OCI-LY1 (cell line): Measurements from ENCODE around the gene RRP1B.

ENCODE experiments used
- H2AFZ ChIP-seq: fragments of 200-600 bp; sonication (generic), shearing (Covaris generic); 2 replicates; pipeline ENCODE4 v1.6.0; 2014; ENCODE audit warnings: antibody characterized with exemption, mild to moderate bottlenecking, low read length
- H3F3A ChIP-seq: fragments of 200-600 bp; sonication (generic), shearing (Covaris generic); 2 replicates; pipeline ENCODE4 v1.6.0; 2014; ENCODE audit warnings: mild to moderate bottlenecking, antibody characterized with exemption, low read length, moderate library complexity; ENCODE audit not compliant: insufficient read depth
- H3K27ac ChIP-seq: fragments of 200-600 bp; sonication (generic); 2 replicates; pipeline ENCODE4 v1.5.1; 2014; ENCODE audit warnings: low read length, mixed run types, mild to moderate bottlenecking, low read depth; ENCODE audit not compliant: poor library complexity, severe bottlenecking
- H3K27me3 ChIP-seq: fragments of 200-600 bp; sonication (generic); 2 replicates; pipeline ENCODE4 v1.6.0; 2014; ENCODE audit warnings: antibody characterized with exemption, mild to moderate bottlenecking, low read length, moderate library complexity; ENCODE audit not compliant: insufficient read depth
- H3K36me3 ChIP-seq: fragments of 200-600 bp; sonication (generic); 2 replicates; pipeline ENCODE4 v1.6.1; 2014; ENCODE audit warnings: mild to moderate bottlenecking, antibody characterized with exemption, low read length, moderate library complexity, mixed read lengths; ENCODE audit not compliant: insufficient read depth
- H3K4me1 ChIP-seq: fragments of 200-600 bp; sonication (generic); 2 replicates; pipeline ENCODE4 v1.5.1; 2014; ENCODE audit warnings: mild to moderate bottlenecking, low read length, moderate library complexity; ENCODE audit not compliant: insufficient read depth, severe bottlenecking
- H3K4me2 ChIP-seq: fragments of 200-600 bp; sonication (generic), shearing (Covaris generic); 2 replicates; pipeline ENCODE4 v1.6.1; 2014; ENCODE audit warnings: low read length
- H3K4me3 ChIP-seq: fragments of 200-600 bp; sonication (generic); 2 replicates; pipeline ENCODE4 v1.5.1; 2014; ENCODE audit warnings: low read length, low read depth, mild to moderate bottlenecking, mixed read lengths; ENCODE audit not compliant: poor library complexity, severe bottlenecking
- H3K79me2 ChIP-seq: fragments of 200-600 bp; shearing (Covaris generic); 2 replicates; pipeline ENCODE4 v1.6.1; 2016; ENCODE audit warnings: mixed run types, low read length, mixed read lengths; ENCODE audit not compliant: insufficient read depth
- H3K9ac ChIP-seq: fragments of 200-600 bp; sonication (generic), shearing (Covaris generic); 2 replicates; pipeline ENCODE4 v1.6.1; 2014; ENCODE audit warnings: mild to moderate bottlenecking, low read length, mixed read lengths
- H3K9me2 ChIP-seq: fragments of 200-600 bp; sonication (generic), shearing (Covaris generic); 2 replicates; pipeline ENCODE4 v1.6.1; 2014; ENCODE audit warnings: low read depth, mild to moderate bottlenecking, low read length, mixed read lengths
- H3K9me3 ChIP-seq: fragments of 200-600 bp; shearing (Covaris generic); 2 replicates; pipeline ENCODE4 v1.6.1; 2014; ENCODE audit warnings: low read length, mixed read lengths
- H4K20me1 ChIP-seq: fragments of 200-600 bp; sonication (generic), shearing (Covaris generic); 2 replicates; pipeline ENCODE4 v1.6.0; 2016; ENCODE audit warnings: mild to moderate bottlenecking, low read length; ENCODE audit not compliant: insufficient read depth
- EZH2 ChIP-seq: fragments of 200-600 bp; sonication (generic), shearing (Covaris generic); IDR thresholded peaks from 2 replicates; pipeline ENCODE4 v1.8.0; 2017; ENCODE audit warnings: borderline replicate concordance, mixed run types, mild to moderate bottlenecking, antibody characterized with exemption, low read length, moderate library complexity, mixed read lengths
- TF ChIP-seq, protein P1 (sequence below): fragments of 200-600 bp; sonication (generic), shearing (Covaris generic); IDR thresholded peaks from 2 replicates; pipeline ENCODE4 v1.5.1; 2017; ENCODE audit warnings: mild to moderate bottlenecking, antibody characterized with exemption, low read length, moderate library complexity, mixed read lengths

RRP1B gene

DNA sequence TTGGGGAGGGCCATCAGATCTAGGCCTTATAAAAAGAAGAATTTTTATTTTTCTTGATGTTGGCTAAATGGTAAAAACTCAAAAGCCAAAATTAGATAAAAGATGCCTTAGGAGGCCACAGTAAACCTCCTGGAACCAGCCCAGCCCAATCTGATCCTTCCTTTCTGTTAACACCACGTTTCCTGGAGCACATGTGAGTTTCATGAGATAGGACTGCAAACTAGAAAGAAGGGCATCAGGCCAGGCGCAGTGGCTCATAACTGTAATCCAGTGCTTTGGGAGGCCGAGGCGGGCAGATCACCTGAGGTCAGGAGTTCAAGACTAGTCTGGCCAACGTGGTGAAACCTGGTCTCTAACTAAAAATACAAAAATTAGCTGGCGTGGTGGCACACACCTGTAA is 6.7 kb upstream of the RRP1B start:
- no peaks in the 10 kb centered on the region for H3K9me2 ChIP-seq
- H3K79me2 ChIP-seq = no peaks in the 10 kb centered on the region
- no peaks in the 10 kb centered on the region for H4K20me1 ChIP-seq
- H3K4me1 ChIP-seq = no peaks in the 10 kb centered on the region
- H3K36me3 ChIP-seq = no peaks in the 10 kb centered on the region
- H3F3A ChIP-seq = no peaks in the 10 kb centered on the region
- H2AFZ ChIP-seq = no peak overlapping the region
- H3K4me2 ChIP-seq = no peak overlapping the region
- no peaks in the 10 kb centered on the region for H3K9me3 ChIP-seq
- no peaks in the 10 kb centered on the region; the same call in 1 of the 2 replicates for H3K27me3 ChIP-seq
- no peak overlapping the region for H3K27ac ChIP-seq
- H3K4me3 ChIP-seq = no peak overlapping the region
- no peak for TF ChIP-seq EZH2
- TF ChIP-seq, protein P1, sequence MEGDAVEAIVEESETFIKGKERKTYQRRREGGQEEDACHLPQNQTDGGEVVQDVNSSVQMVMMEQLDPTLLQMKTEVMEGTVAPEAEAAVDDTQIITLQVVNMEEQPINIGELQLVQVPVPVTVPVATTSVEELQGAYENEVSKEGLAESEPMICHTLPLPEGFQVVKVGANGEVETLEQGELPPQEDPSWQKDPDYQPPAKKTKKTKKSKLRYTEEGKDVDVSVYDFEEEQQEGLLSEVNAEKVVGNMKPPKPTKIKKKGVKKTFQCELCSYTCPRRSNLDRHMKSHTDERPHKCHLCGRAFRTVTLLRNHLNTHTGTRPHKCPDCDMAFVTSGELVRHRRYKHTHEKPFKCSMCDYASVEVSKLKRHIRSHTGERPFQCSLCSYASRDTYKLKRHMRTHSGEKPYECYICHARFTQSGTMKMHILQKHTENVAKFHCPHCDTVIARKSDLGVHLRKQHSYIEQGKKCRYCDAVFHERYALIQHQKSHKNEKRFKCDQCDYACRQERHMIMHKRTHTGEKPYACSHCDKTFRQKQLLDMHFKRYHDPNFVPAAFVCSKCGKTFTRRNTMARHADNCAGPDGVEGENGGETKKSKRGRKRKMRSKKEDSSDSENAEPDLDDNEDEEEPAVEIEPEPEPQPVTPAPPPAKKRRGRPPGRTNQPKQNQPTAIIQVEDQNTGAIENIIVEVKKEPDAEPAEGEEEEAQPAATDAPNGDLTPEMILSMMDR = no peak
- no peak overlapping the region for H3K9ac ChIP-seq

DNA sequence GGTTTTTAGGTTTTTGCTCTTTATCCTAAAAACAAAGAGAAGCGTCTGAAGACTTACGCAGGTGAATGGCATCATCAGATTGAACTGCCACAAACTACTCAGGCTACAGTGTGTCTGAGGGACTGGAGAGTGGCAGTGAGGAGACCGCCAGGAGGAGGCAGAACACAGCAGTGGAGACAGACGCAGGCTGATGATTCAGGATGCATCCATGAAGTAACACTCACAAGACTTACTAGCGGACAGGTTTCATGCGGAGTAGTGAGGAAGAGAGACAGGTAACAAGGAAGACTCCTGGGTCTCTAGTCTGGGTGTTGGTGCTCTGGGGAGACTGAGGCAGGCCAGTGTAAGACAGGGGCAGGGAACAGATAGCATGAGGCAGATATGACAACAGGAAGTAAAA is 5.7 kb upstream of the RRP1B start:
- Histone ChIP-seq H4K20me1 (no peaks in the 10 kb centered on the region), H3K4me3 (no peak overlapping the region), H3K36me3 (no peaks in the 10 kb centered on the region; the same call in 1 of the 2 replicates), H3K9me2 (no peaks in the 10 kb centered on the region), H3K27me3 (no peaks in the 10 kb centered on the region; the same call in 1 of the 2 replicates), H3F3A (no peaks in the 10 kb centered on the region), H3K9ac (no peak overlapping the region), H3K9me3 (no peaks in the 10 kb centered on the region), H3K27ac (no peak overlapping the region), H3K79me2 (no peaks in the 10 kb centered on the region), H3K4me2 (no peak overlapping the region), H3K4me1 (no peaks in the 10 kb centered on the region), H2AFZ (no peak overlapping the region)
- TF ChIP-seq, protein P1 = peak; percentile 14; the same call in 1 of the 2 replicates
- no peak for TF ChIP-seq EZH2

DNA sequence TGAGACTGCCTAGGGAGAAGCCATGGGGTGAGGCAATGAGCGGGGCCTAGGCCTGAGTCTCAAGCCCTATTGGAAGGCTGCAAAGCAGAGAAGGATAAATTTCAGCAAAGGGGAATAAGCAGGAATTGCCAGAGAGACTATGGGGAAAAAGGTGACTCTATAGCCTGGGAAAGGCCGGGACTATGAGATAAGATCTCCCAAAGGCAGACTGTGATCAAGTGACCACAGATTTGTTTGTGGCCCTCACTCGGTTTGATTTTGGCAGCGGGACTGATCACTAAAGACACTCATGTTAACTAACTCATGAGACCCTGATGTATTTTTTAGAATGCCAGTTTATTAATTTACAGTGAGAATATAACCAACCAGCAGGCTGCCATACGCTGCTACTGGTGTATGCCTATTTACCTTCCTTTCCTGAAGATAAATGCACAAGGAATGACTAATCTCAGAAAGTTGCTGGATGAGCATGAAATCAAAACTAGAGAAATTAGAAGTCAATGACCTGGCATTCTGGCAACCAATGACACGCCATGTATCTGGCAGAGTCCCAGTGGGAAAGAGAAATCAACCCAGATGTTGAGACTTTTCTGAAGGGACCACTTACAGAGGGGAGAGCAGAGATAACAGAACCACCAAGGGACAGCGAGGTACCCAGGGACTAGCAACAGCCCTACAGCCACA is 4.4 kb upstream of the RRP1B start:
- H3F3A ChIP-seq = no peaks in the 10 kb centered on the region
- no peak overlapping the region for H3K4me2 ChIP-seq
- H3K79me2 ChIP-seq = peaks cover 4% of the 10 kb centered on the region
- H3K4me3 ChIP-seq = no peak overlapping the region
- H3K9me2 ChIP-seq = no peaks in the 10 kb centered on the region
- H3K27ac ChIP-seq = no peak overlapping the region
- no peaks in the 10 kb centered on the region for H3K9me3 ChIP-seq
- H4K20me1 ChIP-seq = no peaks in the 10 kb centered on the region
- peaks cover 6% of the 10 kb centered on the region for H3K4me1 ChIP-seq
- TF ChIP-seq EZH2 = no peak
- TF ChIP-seq, protein P1 = no peak
- H2AFZ ChIP-seq = no peak overlapping the region
- H3K36me3 ChIP-seq = no peaks in the 10 kb centered on the region; the same call in 1 of the 2 replicates
- H3K27me3 ChIP-seq = no peaks in the 10 kb centered on the region; the same call in 1 of the 2 replicates
- no peak overlapping the region for H3K9ac ChIP-seq
